ENCODE measurements around the gene MRPS5.
"Not testable (repeated sequence)": the region's sequence is repeated elsewhere in the genome, so short reads cannot be mapped to it uniquely, and the experiment has no call there.

MRPS5 gene

GRCh38 chr2:95121407-95122196 lies at the start of gene MRPS5:
MRPS5 (minus strand) TSS chr2:95121808; CDS start chr2:95121791, 17 bp downstream.
- DNase-seq (ENCODE audit: low spot score) = peak; percentile 88

- DNase-seq (ENCODE audit: low spot score) = no peak
Measured at GRCh38 chr2:95166065-95166763, 44.6 kb upstream of the MRPS5 start.

GRCh38 chr2:95165371-95166064 lies 43.9 kb upstream of the MRPS5 start, which contains the start of gene ZNF2:
ZNF2 (plus strand) TSS chr2:95165809; CDS start chr2:95176227, 10,418 bp downstream.
- peak; percentile 97 for DNase-seq (ENCODE audit: low spot score)

- DNase-seq (ENCODE audit: low spot score) = no peak
Measured at GRCh38 chr2:95165030-95165370, 43.4 kb upstream of the MRPS5 start.

- peak; percentile 82 for DNase-seq (ENCODE audit: low spot score)
Measured at GRCh38 chr2:95159690-95160449, 38.3 kb upstream of the MRPS5 start, which contains the start of gene ZNF514. ZNF514 (minus strand) TSS chr2:95159848; CDS start chr2:95153253, 6,595 bp downstream.

GRCh38 chr2:95158891-95159619 lies 37.4 kb upstream of the MRPS5 start:
- peak; percentile 62 for DNase-seq (ENCODE audit: low spot score)

GRCh38 chr2:95158441-95158840 lies 36.8 kb upstream of the MRPS5 start:
- no peak for DNase-seq (ENCODE audit: low spot score)

GRCh38 chr2:95149397-95149984 lies 27.9 kb upstream of the MRPS5 start:
- DNase-seq (ENCODE audit: low spot score) = no peak

GRCh38 chr2:95143838-95144237 lies 22.2 kb upstream of the MRPS5 start:
- DNase-seq (ENCODE audit: low spot score) = no peak

- no peak for DNase-seq (ENCODE audit: low spot score)
Measured at GRCh38 chr2:95138702-95139101, 17.1 kb upstream of the MRPS5 start.

- no peak for DNase-seq (ENCODE audit: low spot score)
Measured at GRCh38 chr2:95122197-95122551, 566 bp upstream of the MRPS5 start.

GRCh38 chr2:95121093-95121406 lies 558 bp downstream of the MRPS5 start:
- DNase-seq (ENCODE audit: low spot score) = no peak

- DNase-seq (ENCODE audit: low spot score) = peak; percentile 67
Measured at GRCh38 chr2:95115418-95115817, 6.2 kb downstream of the MRPS5 start.

GRCh38 chr2:95113464-95113863 lies 8.1 kb downstream of the MRPS5 start:
- DNase-seq (ENCODE audit: low spot score) = no peak

GRCh38 chr2:95110395-95110794 lies 11.2 kb downstream of the MRPS5 start:
- DNase-seq (ENCODE audit: low spot score) = no peak

GRCh38 chr2:95109260-95109659 lies 12.3 kb downstream of the MRPS5 start:
- no peak for DNase-seq (ENCODE audit: low spot score)

GRCh38 chr2:95106081-95106480 lies 15.5 kb downstream of the MRPS5 start:
- no peak for DNase-seq (ENCODE audit: low spot score)

GRCh38 chr2:95104606-95105005 lies 17.0 kb downstream of the MRPS5 start:
- no peak for DNase-seq (ENCODE audit: low spot score)

GRCh38 chr2:95099910-95100309 lies 21.7 kb downstream of the MRPS5 start:
- DNase-seq (ENCODE audit: low spot score) = no peak

- not testable (repeated sequence) for DNase-seq (ENCODE audit: low spot score)
Measured at GRCh38 chr2:95098273-95098672, 23.3 kb downstream of the MRPS5 start.

- no peak for DNase-seq (ENCODE audit: low spot score)
Measured at GRCh38 chr2:95091885-95092555, 29.6 kb downstream of the MRPS5 start.
